GM12801 (cell line): ENCODE data around the gene PIWIL4.

ENCODE experiments used
- CTCF ChIP-seq: IDR thresholded peaks from one replicate; pipeline ENCODE4 v1.5.1; 2011; ENCODE audit warnings: control low read depth; ENCODE audit not compliant: insufficient read length; ENCODE audit errors: extremely low read depth

The PIWIL4 gene

GRCh38 chr11:94528551-94528950 is 38.6 kb upstream of the PIWIL4 start:
- TF ChIP-seq CTCF, result no peak

GRCh38 chr11:94532211-94532610 is 35.0 kb upstream of the PIWIL4 start:
- TF ChIP-seq CTCF, result no peak

- no peak for TF ChIP-seq CTCF
These were observed 34.0 kb upstream of the PIWIL4 start for GRCh38 chr11:94533206-94533605.

- TF ChIP-seq CTCF, result no peak
These were observed 33.2 kb upstream of the PIWIL4 start for GRCh38 chr11:94533696-94534630.

- no peak for TF ChIP-seq CTCF
These were observed 30.8 kb upstream of the PIWIL4 start for GRCh38 chr11:94536386-94536785.

- no peak for TF ChIP-seq CTCF
These were observed 30.1 kb upstream of the PIWIL4 start for GRCh38 chr11:94537031-94537600.

GRCh38 chr11:94539420-94539819 is 27.7 kb upstream of the PIWIL4 start:
- no peak for TF ChIP-seq CTCF
